CD1c-positive myeloid dendritic cell (primary cell): ENCODE results near the gene IRF6.
"Not testable (repeated sequence)": the region's sequence is repeated elsewhere in the genome, so short reads cannot be mapped to it uniquely, and the experiment has no call there.

ENCODE experiments used
- DNase-seq: peaks from one replicate; pipeline ENCODE4 v3.0.0-alpha.2; 2016; ENCODE audit errors: extremely low spot score

Gene IRF6

GRCh38 chr1:209823143-209824041, 17.4 kb upstream of the IRF6 start:
- peak; percentile 61 for DNase-seq

GRCh38 chr1:209822706-209823105, 16.8 kb upstream of the IRF6 start:
- no peak for DNase-seq

- no peak for DNase-seq
Measured at GRCh38 chr1:209820986-209821385, 15.0 kb upstream of the IRF6 start.

GRCh38 chr1:209819058-209819457, 13.1 kb upstream of the IRF6 start:
- no peak for DNase-seq

- no peak for DNase-seq
Measured at GRCh38 chr1:209817691-209818090, 11.7 kb upstream of the IRF6 start.

- no peak for DNase-seq
Measured at GRCh38 chr1:209816923-209817322, 11.0 kb upstream of the IRF6 start.

- no peak for DNase-seq
Measured at GRCh38 chr1:209815931-209816341, 10.0 kb upstream of the IRF6 start.

GRCh38 chr1:209815490-209815889, 9.5 kb upstream of the IRF6 start:
- no peak for DNase-seq

GRCh38 chr1:209813902-209814301, 8.0 kb upstream of the IRF6 start:
- no peak for DNase-seq

- DNase-seq = no peak
Measured at GRCh38 chr1:209810783-209811182, 4.8 kb upstream of the IRF6 start.

- no peak for DNase-seq
Measured at GRCh38 chr1:209809611-209810010, 3.7 kb upstream of the IRF6 start.

GRCh38 chr1:209808059-209808581, 2.2 kb upstream of the IRF6 start:
- no peak for DNase-seq

- no peak for DNase-seq
Measured at GRCh38 chr1:209807509-209807908, 1.6 kb upstream of the IRF6 start.

- DNase-seq = no peak
Measured at GRCh38 chr1:209805341-209805781, 581 bp downstream of the IRF6 start.

- DNase-seq = no peak
Measured at GRCh38 chr1:209803568-209803967, 2.4 kb downstream of the IRF6 start.

GRCh38 chr1:209802780-209803152, 3.2 kb downstream of the IRF6 start:
- no peak for DNase-seq

GRCh38 chr1:209802117-209802779, 3.7 kb downstream of the IRF6 start:
- no peak for DNase-seq

GRCh38 chr1:209800984-209801834, 4.7 kb downstream of the IRF6 start:
- DNase-seq = no peak

- DNase-seq = peak; percentile 28
Measured at GRCh38 chr1:209797978-209798639, 7.8 kb downstream of the IRF6 start.

- DNase-seq = not testable (repeated sequence)
Measured at GRCh38 chr1:209793711-209794110, 12.2 kb downstream of the IRF6 start.

GRCh38 chr1:209791920-209792319, 14.0 kb downstream of the IRF6 start:
- DNase-seq = no peak
